ENCODE data around the gene MAST2. TPM values are rescaled to one million over a fixed set of nuclear protein-coding genes. Genes with fewer than 3 reads are reported as not detected.

The MAST2 gene
- total RNA-seq, 1 donor from 2014 or later, result 63.9 TPM

- Mint-ChIP-seq H3K27ac (ENCODE audit: unreplicated experiment) (no peak overlapping the region), H3K9me3 (ENCODE audit: unreplicated experiment) (no peaks in the 10 kb centered on the region), H3K36me3 (ENCODE audit: unreplicated experiment) (peaks cover 29% of the 10 kb centered on the region), H3K4me3 (ENCODE audit: unreplicated experiment) (no peak overlapping the region), H3K27me3 (ENCODE audit: unreplicated experiment) (no peaks in the 10 kb centered on the region), H3K4me1 (ENCODE audit: unreplicated experiment) (no peaks in the 10 kb centered on the region)
- DNase-seq (ENCODE audit: extremely low spot score, unreplicated experiment), result peak; percentile 49
- TF ChIP-seq, protein P1, sequence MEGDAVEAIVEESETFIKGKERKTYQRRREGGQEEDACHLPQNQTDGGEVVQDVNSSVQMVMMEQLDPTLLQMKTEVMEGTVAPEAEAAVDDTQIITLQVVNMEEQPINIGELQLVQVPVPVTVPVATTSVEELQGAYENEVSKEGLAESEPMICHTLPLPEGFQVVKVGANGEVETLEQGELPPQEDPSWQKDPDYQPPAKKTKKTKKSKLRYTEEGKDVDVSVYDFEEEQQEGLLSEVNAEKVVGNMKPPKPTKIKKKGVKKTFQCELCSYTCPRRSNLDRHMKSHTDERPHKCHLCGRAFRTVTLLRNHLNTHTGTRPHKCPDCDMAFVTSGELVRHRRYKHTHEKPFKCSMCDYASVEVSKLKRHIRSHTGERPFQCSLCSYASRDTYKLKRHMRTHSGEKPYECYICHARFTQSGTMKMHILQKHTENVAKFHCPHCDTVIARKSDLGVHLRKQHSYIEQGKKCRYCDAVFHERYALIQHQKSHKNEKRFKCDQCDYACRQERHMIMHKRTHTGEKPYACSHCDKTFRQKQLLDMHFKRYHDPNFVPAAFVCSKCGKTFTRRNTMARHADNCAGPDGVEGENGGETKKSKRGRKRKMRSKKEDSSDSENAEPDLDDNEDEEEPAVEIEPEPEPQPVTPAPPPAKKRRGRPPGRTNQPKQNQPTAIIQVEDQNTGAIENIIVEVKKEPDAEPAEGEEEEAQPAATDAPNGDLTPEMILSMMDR (IDR thresholded peaks at IDR 0.05), result no peak
Observed at GRCh38 chr1:46003315-46003714, 199.9 kb downstream of the MAST2 start.

GRCh38 chr1:46004492-46004891 is 201.1 kb downstream of the MAST2 start:
- DNase-seq (ENCODE audit: extremely low spot score, unreplicated experiment), result no peak
- H3K27ac Mint-ChIP-seq (ENCODE audit: unreplicated experiment), result no peak overlapping the region
- TF ChIP-seq, protein P1 (IDR thresholded peaks at IDR 0.05), result no peak
- H3K36me3 Mint-ChIP-seq (ENCODE audit: unreplicated experiment), result peaks cover 36% of the 10 kb centered on the region
- H3K9me3 Mint-ChIP-seq (ENCODE audit: unreplicated experiment), result no peaks in the 10 kb centered on the region
- no peak overlapping the region for H3K4me3 Mint-ChIP-seq (ENCODE audit: unreplicated experiment)
- H3K4me1 Mint-ChIP-seq (ENCODE audit: unreplicated experiment), result no peaks in the 10 kb centered on the region
- no peaks in the 10 kb centered on the region for H3K27me3 Mint-ChIP-seq (ENCODE audit: unreplicated experiment)

GRCh38 chr1:46005594-46005993 is 202.2 kb downstream of the MAST2 start:
- peaks cover 41% of the 10 kb centered on the region for H3K36me3 Mint-ChIP-seq (ENCODE audit: unreplicated experiment)
- H3K27me3 Mint-ChIP-seq (ENCODE audit: unreplicated experiment), result no peaks in the 10 kb centered on the region
- H3K9me3 Mint-ChIP-seq (ENCODE audit: unreplicated experiment), result no peaks in the 10 kb centered on the region
- H3K4me1 Mint-ChIP-seq (ENCODE audit: unreplicated experiment), result no peaks in the 10 kb centered on the region
- no peak overlapping the region for H3K4me3 Mint-ChIP-seq (ENCODE audit: unreplicated experiment)
- TF ChIP-seq, protein P1 (IDR thresholded peaks at IDR 0.05), result no peak
- H3K27ac Mint-ChIP-seq (ENCODE audit: unreplicated experiment), result no peak overlapping the region
- DNase-seq (ENCODE audit: extremely low spot score, unreplicated experiment), result no peak

- H3K36me3 Mint-ChIP-seq (ENCODE audit: unreplicated experiment), result peaks cover 43% of the 10 kb centered on the region
- no peak overlapping the region for H3K27ac Mint-ChIP-seq (ENCODE audit: unreplicated experiment)
- H3K9me3 Mint-ChIP-seq (ENCODE audit: unreplicated experiment), result no peaks in the 10 kb centered on the region
- DNase-seq (ENCODE audit: extremely low spot score, unreplicated experiment), result no peak
- TF ChIP-seq, protein P1 (IDR thresholded peaks at IDR 0.05), result no peak
- no peaks in the 10 kb centered on the region for H3K27me3 Mint-ChIP-seq (ENCODE audit: unreplicated experiment)
- H3K4me1 Mint-ChIP-seq (ENCODE audit: unreplicated experiment), result no peaks in the 10 kb centered on the region
- H3K4me3 Mint-ChIP-seq (ENCODE audit: unreplicated experiment), result no peak overlapping the region
Observed at GRCh38 chr1:46008585-46008984, 205.2 kb downstream of the MAST2 start.

GRCh38 chr1:46010611-46011010 is 207.2 kb downstream of the MAST2 start:
- Mint-ChIP-seq H3K9me3 (ENCODE audit: unreplicated experiment) (no peaks in the 10 kb centered on the region), H3K4me3 (ENCODE audit: unreplicated experiment) (no peak overlapping the region), H3K36me3 (ENCODE audit: unreplicated experiment) (peaks cover 42% of the 10 kb centered on the region), H3K27ac (ENCODE audit: unreplicated experiment) (no peak overlapping the region), H3K27me3 (ENCODE audit: unreplicated experiment) (no peaks in the 10 kb centered on the region), H3K4me1 (ENCODE audit: unreplicated experiment) (no peaks in the 10 kb centered on the region)
- DNase-seq (ENCODE audit: extremely low spot score, unreplicated experiment), result no peak
- TF ChIP-seq, protein P1 (IDR thresholded peaks at IDR 0.05), result no peak

Data from osteocyte (in vitro differentiated cells).